ENCODE data around the gene DNAH8.

- TF ChIP-seq CTCF (IDR thresholded peaks at IDR 0.05) (no peak), EZH2 (IDR thresholded peaks at IDR 0.05) (no peak), EZH2phosphoT487 (IDR thresholded peaks at IDR 0.05) (no peak)
Observed at GRCh38 chr6:39060467-39061160, 345.5 kb downstream of the DNAH8 start.

Data from neural progenitor cell (in vitro differentiated cells).